A673 (cell line): Measurements from ENCODE around the gene NR1D1. TPM values are rescaled to one million over a fixed set of nuclear protein-coding genes. Genes with fewer than 3 reads are reported as not detected.

ENCODE experiments used
- BruUV-seq: library from RNA; stranded (reverse); fragments of 400-500 nt; replicated peaks from 2 replicates; lab custom pipeline; 2021; lab: Mats Ljungman, UMichigan
- CTCF ChIA-PET: fragments of 300-600 bp; sonication (Branson Sonifier 250); formaldehyde crosslinking; loops from one replicate; lab custom pipeline; 2022; ENCODE audit warnings: antibody characterized with exemption; lab: Charles Lee
- POLR2A ChIA-PET: fragments of 300-600 bp; sonication (Branson Sonifier 250); formaldehyde crosslinking; loops from one replicate; lab custom pipeline; 2022; ENCODE audit warnings: antibody characterized with exemption; ENCODE audit not compliant: low non-redundant PET; lab: Charles Lee
- DNase-seq: peaks from one replicate; pipeline ENCODE4 v3.0.0-alpha.2; 2015; ENCODE audit warnings: low spot score
- H3K27ac ChIP-seq: fragments of 200-600 bp; sonication (generic); 2 replicates; pipeline ENCODE4 v1.5.1; 2016; ENCODE audit warnings: mixed run types, low read depth, mild to moderate bottlenecking, mixed read lengths, antibody characterized with exemption, low read length; ENCODE audit not compliant: poor library complexity, severe bottlenecking
- H3K27me3 ChIP-seq: fragments of 200-600 bp; sonication (generic); replicated peaks from 2 replicates; pipeline ENCODE4 v1.6.1; 2017; ENCODE audit warnings: mixed run types, low read depth, mild to moderate bottlenecking, mixed read lengths, antibody characterized with exemption, low read length; ENCODE audit not compliant: insufficient read depth, poor library complexity
- H3K36me3 ChIP-seq: fragments of 200-600 bp; sonication (generic); 2 replicates; pipeline ENCODE4 v1.6.1; 2016; ENCODE audit warnings: mixed run types, mild to moderate bottlenecking, mixed read lengths, antibody characterized with exemption, low read length; ENCODE audit not compliant: insufficient read depth, poor library complexity, severe bottlenecking
- H3K4me1 ChIP-seq: fragments of 200-600 bp; sonication (generic); 2 replicates; pipeline ENCODE4 v1.6.1; 2017; ENCODE audit warnings: mixed run types, mild to moderate bottlenecking, mixed read lengths, antibody characterized with exemption, low read length; ENCODE audit not compliant: insufficient read depth, poor library complexity, severe bottlenecking
- H3K4me3 ChIP-seq: fragments of 200-600 bp; sonication (generic); 2 replicates; pipeline ENCODE4 v1.5.1; 2016; ENCODE audit warnings: low read depth, mixed run types, mild to moderate bottlenecking, mixed read lengths, low read length; ENCODE audit not compliant: poor library complexity, severe bottlenecking
- H3K9me3 ChIP-seq: fragments of 200-600 bp; sonication (generic); 2 replicates; pipeline ENCODE4 v1.6.1; 2016; ENCODE audit warnings: mixed run types, low read depth, mild to moderate bottlenecking, mixed read lengths, antibody characterized with exemption, low read length; ENCODE audit not compliant: poor library complexity, severe bottlenecking
- CTCF ChIP-seq: fragments of 300-800, 200-600 bp; sonication (generic); conservative IDR thresholded peaks from 2 replicates; pipeline ENCODE4 v1.5.1; 2017; ENCODE audit warnings: low read depth, mild to moderate bottlenecking, antibody characterized with exemption, low read length, moderate library complexity, mixed read lengths
- EZH2 ChIP-seq: fragments of 200-600 bp; sonication (generic); IDR thresholded peaks from 2 replicates; pipeline ENCODE4 v1.6.1; 2017; ENCODE audit warnings: borderline replicate concordance, low read depth, mild to moderate bottlenecking, mixed read lengths, antibody characterized with exemption, low read length; ENCODE audit not compliant: poor library complexity, severe bottlenecking
- intact Hi-C: fragments of 100-400 bp; cut with micrococcal nuclease; formaldehyde crosslinking; loops from one replicate; pipeline ENCODE4 v1.10.0; 2022; ENCODE audit not compliant: unreplicated experiment
- total RNA-seq: library from RNA; stranded (reverse); gene quantifications from 2 replicates; pipeline ENCODE4 v1.2.3, GENCODE V29; 2021

NR1D1 gene
- total RNA-seq, 1 experiment from 2014 or later: 2.6 TPM

- H3K27me3 ChIP-seq: no peaks in the 10 kb centered on the region
- H3K4me3 ChIP-seq: no peak overlapping the region
- ChIA-PET CTCF (no interaction called here), POLR2A (no interaction called here)
- no peaks in the 10 kb centered on the region for H3K36me3 ChIP-seq
- TF ChIP-seq CTCF (no peak), EZH2 (no peak)
- H3K27ac ChIP-seq: no peak overlapping the region
- BruUV-seq: no TSS peak
- H3K4me1 ChIP-seq: peaks cover 19% of the 10 kb centered on the region
- H3K9me3 ChIP-seq: no peaks in the 10 kb centered on the region
- intact Hi-C loops: no loop called here
- no peak for DNase-seq
These were observed 4.5 kb upstream of the NR1D1 start for GRCh38 chr17:40104594-40105486.

- no peaks in the 10 kb centered on the region for H3K27me3 ChIP-seq
- ChIA-PET CTCF (interaction anchor here (0.7 kb wide), 1 partner anchor 65 kb away, joined by 9 read pairs; no protein-coding TSS in a partner anchor), POLR2A (no interaction called here)
- H3K4me1 ChIP-seq: peaks cover 29% of the 10 kb centered on the region
- no peak overlapping the region for H3K27ac ChIP-seq
- no peak overlapping the region for H3K4me3 ChIP-seq
- no peak for DNase-seq
- TF ChIP-seq EZH2: no peak
- TF ChIP-seq CTCF: no peak
- no peaks in the 10 kb centered on the region for H3K36me3 ChIP-seq
- BruUV-seq: no TSS peak
- no peaks in the 10 kb centered on the region for H3K9me3 ChIP-seq
- intact Hi-C loops: no loop called here
These were observed 3.3 kb upstream of the NR1D1 start for GRCh38 chr17:40103688-40104087.

GRCh38 chr17:40103071-40103661 is 2.8 kb upstream of the NR1D1 start:
- TF ChIP-seq CTCF (no peak), EZH2 (no peak)
- Histone ChIP-seq H3K4me1 (peaks cover 32% of the 10 kb centered on the region), H3K27ac (no peak overlapping the region), H3K4me3 (no peak overlapping the region), H3K9me3 (no peaks in the 10 kb centered on the region), H3K36me3 (no peaks in the 10 kb centered on the region), H3K27me3 (no peaks in the 10 kb centered on the region)
- POLR2A ChIA-PET: interaction anchor here (0.5 kb wide), 1 partner anchor 18 kb away, joined by 3 read pairs; no protein-coding TSS in a partner anchor
- no TSS peak for BruUV-seq
- intact Hi-C loops: no loop called here
- CTCF ChIA-PET: interaction anchor here (0.7 kb wide), 1 partner anchor 65 kb away, joined by 9 read pairs; no protein-coding TSS in a partner anchor
- no peak for DNase-seq
